DMS53 (cell line): ENCODE results near the gene CCDC88C.

Source experiments
- DNase-seq: peaks from one replicate; lab custom pipeline; 2025; lab: John Stamatoyannopoulos, UW

Gene CCDC88C

DNA sequence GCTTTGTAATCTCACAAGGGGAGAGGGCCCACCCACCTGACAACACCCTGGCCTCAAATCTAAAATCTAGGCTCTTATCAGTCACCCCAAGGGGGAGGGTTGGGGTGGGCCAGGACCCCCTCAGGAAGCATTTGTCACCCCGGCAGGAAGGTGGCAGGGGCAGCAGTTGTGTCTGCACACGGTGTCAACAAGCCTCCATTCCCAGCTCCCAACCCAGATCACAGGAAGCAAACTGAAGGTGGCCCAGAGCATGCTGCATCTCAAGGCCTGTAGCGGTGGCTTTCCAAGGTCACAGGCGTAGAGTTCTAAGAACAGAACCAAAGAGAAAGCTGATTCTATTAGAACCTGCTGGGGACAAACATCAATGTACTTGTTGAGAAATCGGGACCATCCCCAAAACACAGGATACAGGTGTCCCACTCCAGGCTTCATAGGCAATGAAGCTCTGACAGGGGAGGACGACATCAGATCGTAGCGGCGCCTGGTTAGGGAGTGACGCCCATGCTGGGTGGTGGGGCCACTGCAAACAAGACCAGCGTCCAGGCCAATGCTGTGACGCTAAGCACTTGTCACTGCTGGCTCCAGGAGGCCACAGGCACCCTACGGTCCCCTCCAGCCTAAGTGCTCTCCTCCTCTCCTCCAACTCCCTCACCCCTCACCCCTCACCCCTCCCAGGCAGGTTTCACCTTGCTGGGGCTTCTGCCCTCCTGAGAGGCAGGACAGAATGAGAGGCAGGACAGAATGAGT is 52.9 kb downstream of the CCDC88C start:
- no peak for DNase-seq

DNA sequence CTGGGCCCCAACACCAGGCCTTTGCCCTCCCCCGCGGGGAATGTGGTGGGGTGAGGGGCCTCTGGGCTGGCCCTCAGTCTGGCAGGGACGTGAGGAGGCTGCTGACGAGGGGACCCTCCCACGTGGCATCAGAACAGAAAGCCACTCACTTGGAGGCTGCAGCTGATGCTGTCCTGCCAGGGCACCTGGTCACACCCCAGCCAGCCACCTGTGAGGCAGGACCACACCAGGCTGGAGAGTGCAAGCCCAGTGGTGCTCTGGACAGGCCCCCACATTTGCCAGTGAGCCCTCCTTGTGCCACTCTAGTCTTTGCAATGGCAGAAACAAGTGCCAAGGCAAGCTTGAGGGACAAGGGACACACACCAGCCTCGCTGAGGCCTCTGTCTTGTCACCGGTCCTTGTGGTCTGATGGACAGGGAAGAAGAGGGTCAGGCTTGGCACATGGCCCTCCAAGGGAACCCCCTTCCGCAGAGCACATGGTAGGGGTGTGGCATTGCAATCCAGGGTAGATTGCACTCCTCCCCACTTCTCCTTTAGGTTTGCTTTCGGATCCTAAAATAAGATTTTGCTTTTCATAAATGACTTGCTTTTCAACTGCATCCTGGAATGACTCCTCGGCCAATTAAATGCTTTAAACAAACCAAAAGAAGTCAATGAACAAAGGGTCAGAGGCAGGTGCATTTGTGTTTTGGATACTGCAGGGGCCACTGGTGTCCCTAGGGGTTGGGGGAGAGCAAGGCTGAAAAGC is 53.7 kb downstream of the CCDC88C start:
- no peak for DNase-seq

DNA sequence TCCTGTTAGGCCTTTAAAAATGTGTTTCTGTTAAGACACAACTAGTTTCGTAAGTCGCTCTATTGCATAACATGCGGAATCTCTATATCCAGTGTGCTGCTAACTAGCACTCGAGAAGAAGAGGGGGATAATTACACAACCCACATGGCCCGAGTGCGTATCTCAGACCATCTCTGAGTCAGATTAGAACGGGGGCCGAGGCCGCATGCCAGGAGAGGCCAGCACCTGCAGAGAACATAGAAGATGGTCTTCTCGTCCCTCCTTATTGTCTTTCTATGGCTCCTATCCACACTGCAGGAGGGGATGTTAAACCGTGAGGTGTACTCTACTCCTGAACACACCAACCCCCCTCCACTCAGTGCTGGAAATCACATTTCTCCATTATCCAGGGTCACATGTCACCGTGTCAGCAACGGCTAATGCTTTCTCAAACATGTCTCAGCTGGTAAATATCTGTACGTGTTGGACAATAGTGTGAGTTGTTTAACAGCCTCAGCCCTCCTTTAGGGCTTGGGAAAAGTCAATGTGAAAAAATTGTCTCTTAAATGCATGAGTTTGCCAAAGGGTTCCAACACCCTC is 56.3 kb downstream of the CCDC88C start:
- no peak for DNase-seq

DNA sequence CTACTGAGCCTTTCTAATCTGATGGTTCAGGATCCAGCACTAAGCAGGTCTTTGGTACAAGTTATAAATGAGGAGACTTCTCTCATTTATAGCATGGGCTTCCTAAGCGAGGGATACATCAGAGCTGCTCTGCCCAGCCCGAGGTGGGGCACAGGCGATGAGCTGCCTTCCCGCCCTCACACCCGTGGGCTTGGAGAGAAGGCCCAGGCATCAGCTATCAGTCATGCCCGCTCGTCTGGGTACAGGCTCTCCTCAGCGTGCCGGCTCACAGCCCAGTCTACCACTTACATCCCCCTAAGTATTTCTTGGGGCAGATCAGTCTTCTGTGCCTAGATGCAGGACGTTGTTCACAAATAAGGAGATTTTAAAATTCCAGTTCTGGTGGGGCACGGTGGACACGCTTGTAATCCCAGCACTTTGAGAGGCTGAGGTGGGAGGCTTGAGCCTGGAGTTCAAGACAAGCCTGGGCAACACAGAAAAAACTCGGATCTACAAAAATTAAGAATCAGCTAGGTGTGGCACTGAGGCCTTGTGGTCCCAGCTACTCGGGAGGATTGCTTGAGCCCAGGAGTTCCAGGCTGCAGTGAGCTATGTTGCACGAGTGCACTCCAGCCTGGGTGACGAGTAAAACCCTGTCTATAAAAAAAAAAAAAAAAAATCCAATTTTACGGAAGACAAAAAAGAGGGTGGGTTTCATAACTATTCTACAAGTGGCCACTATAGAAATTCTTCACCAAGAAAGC is 57.0 kb downstream of the CCDC88C start:
- DNase-seq: no peak

DNA sequence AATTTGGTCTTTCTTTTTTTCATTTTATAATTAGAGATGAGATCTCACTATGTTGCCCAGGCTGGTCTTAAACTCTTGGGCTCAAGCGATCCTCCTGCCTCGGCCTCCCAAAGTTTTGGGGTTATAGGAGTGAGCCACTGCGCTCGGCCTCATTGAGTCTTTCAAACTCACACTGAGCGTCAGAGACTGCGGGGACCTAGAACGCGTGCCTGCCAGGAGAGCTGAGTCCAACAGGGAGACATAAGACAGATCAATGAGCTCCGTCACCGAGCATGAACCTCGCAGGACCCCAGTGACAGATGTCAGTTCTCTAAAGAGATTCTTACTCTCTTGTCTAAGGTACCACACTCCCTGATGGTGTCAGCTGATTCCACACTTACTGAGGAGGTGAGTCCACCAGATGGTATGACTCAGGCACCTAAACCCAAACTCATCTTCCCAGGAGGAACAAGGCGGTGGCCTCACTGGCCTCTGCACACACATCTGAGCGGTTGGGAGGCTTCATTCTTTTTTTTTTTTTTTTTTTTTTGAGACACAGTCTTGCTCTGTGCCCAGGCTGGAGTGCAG is 58.9 kb downstream of the CCDC88C start:
- no peak for DNase-seq

DNA sequence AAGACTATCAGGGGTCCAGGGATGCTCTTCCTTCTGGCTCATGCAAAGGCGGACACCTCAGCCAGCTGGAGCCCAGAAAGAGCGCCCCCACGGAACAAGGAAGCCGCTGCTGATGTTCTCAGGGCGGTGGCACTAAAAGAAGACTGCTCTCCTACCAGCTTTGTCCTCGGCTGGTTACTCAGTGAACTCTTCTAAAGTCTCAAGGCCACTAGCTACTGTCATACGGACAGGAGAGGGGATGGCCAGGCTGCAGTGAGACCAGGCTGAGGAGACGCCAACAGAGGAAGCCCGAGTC is 59.6 kb downstream of the CCDC88C start:
- DNase-seq: no peak

DNA sequence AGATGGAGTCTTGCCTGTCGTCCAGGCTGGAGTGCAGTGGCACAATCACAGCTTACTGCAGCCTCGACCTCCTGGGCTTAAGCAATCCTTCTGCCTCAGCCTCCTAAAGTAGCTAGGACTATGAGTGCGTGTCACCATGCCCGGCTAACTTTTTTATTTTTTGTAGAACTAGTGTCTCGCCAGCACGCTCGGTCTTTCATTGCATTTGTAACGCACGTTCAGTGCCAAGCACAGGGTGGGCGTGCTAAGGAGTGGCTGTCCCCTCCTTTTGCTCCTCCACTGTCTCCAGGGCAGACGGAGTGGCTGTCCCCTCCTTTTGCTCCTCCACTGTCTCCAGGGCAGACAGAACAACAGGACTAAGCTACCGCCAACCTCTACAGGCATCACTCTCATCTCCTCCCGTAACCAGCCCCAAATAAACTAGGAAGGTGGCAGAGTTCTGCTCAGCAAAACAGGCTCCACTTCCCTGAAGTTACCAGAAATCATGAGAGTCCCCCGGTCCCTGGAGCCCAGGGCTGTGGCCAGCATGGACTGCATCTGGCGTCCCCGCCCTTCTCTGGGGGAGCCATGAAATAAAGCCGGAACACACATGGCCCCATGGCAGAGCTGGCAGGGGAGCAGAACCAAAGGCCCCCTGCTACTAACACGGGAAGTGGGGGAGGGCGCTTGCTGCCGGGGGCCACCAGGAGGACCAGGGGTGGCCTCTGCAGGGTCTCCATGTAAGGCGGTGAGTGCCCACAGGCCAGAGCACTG is 60.2 kb downstream of the CCDC88C start:
- no peak for DNase-seq

DNA sequence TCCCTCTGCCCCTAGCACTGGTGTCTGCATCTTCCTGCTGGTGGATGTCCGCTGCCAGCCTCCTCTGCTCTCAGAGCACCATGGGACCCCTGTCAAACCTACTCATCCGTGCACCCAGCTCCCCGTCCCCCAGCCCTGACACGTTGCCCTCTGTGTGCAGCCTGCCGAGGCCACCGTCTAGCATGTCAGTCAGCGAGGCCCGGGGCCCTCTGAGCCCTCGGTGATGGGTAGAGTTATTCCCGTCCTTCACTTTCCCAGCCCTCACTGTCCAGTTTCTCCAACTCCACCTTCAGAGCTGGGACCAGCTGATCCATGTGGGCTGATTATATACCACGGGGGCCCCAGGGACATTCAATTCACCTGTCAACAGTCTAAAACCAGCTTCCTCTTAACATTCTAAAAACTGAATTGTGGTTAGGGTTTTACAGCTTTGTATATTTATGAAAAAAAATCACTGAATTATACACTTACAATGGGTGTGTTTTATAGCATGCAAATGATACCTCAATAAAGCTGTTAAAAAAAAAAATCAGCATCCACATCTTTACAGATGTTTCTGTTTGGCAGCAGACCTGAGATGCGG is 61.3 kb downstream of the CCDC88C start:
- DNase-seq: no peak

DNA sequence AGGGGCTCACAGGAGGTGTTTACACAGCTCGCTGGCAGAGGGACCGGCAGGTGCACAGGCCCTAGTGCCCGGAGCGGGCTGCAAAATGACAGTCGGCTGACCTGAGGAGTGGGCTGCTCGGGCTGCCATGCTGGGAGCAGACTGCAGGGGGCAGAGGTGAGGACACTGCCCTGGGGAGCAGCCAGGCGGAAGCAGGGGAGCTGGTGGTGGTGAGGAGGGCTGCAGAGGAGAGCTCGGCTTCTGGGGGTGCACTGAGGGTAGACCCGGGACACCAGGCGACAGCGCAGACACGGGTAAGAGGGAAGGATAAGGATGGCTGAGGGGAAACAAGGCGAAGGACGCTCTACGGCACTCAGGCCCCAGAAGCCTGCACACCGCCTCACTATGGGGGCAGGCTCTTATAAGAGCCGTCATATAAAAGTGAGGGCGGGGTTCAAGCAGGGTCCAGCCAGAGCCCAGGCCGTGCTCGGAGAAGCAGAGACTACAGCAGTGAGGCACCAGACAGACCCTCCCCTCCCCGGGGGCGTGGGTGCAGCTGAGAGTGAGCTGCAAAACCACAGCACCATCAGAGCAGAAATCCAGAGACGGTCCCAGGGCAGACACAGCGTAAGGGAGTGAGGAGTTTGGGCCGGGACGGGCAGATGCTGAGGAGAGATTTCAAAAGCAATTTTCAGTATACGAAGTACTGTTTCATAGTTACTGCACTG is 62.5 kb downstream of the CCDC88C start:
- DNase-seq: peak; percentile 90

DNA sequence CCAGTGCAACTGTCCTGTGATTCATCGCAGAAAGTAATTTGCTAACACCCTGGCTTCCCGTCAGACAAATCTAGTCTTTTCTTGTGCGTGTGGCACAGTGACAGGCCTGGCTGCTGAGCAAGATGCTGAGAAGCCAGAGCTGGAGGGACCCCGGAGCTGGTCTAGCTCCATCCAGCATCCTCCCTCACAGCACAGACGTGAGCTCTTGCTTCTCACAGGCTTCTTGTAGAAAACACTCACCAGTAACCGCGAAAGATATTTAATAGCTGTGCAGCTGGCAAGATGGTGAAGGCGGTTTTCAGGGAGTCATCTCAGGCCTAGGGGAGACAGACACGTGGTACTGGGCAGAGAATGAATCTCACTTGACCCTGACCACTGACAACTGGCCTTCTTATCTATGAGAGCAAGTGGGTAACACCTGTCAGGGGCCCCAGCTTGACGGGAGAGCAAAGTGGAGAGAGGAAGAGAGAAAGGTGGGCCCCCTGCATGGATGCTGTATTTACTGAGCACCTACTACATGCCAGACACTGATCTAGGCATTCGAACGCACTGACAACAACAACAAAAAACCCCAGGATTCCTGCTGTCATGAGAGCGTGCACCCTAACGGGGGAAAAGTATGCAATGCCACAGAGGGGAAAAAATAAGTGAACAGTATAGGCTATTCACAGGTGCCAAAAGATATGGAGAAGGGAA is 63.3 kb downstream of the CCDC88C start:
- peak; percentile 38 for DNase-seq

DNA sequence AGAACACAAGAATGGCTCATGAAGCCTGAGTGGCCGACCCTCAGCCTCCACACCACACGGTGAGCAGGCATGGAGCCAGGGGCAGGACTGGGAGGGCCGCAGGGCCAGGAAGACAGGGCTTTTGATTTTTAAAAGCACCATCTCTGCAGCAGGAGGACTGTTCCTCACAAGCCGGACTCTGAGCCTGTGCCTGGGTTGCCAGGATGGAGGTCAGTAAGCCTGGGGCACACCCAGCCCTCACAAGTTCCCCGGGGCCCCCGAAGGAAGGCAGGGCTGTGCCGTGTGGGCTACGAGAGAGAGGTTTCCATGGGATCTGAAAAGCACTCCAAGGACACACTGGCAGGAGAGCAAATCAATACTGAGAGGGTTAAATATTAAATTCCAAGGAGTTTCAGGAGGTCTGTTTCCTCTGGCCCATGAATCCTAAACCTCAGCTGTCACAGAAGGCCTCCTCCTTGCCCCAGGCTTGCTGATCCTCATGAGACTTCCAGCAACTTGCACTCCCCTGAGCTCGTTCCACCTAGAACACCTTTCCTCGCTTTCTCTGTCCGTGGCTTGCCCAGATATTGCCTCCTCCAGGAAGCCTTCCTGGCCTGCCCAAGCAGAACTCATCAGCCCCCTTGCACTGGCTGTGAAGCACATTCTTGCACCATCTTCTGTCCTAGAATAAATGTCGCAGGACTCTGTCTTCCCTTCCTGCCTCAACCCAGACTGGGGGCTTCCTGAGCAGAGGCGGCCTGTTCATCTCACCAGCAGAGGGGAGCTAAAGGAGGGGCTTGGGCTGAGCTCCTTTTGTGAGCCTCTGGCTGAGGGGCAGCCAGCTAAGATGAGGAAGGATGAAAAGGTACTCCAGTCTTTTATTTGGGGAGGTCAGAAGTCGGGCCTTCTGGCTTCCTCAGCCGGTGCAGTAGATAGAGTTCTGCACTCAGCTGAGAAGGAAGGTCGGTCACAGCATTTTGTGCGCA is 64.6 kb downstream of the CCDC88C start:
- DNase-seq: no peak

DNA sequence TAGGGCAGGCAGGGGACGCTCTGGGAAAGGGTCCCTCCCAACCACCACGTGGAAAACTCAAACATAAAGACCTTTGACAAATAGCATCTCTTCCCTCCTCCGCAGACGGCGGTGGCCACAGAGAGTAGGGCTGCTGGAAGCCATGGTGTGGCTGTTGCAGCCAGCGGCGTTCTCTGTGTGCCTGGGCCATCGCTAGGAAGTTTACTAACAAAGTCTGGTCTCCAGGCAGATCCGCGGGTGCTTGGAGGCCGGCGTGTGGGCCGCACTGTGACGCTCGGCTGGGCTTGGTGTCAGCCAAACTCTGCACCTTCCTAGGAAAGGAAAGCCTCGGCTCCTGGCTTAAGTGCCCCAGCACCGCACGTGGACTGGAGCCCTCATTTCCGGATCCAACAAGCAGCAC is 65.6 kb downstream of the CCDC88C start:
- DNase-seq: peak; percentile 24

DNA sequence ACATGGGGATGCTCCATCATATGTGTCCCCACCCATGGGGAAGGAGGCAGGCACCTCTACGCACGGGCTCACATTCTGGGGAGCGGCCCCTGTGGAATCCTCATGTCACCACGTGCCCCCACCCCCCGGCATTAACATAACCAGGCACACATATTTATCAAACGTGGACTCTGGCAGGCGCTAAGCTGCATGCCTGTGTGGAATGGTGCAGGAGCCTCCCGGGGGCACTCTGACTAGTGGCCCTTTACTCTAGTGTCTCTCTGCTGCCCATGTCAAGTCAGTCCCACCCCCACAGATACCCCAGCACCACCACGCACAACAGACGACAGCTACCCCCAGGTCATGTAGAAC is 66.1 kb downstream of the CCDC88C start:
- DNase-seq: no peak

DNA sequence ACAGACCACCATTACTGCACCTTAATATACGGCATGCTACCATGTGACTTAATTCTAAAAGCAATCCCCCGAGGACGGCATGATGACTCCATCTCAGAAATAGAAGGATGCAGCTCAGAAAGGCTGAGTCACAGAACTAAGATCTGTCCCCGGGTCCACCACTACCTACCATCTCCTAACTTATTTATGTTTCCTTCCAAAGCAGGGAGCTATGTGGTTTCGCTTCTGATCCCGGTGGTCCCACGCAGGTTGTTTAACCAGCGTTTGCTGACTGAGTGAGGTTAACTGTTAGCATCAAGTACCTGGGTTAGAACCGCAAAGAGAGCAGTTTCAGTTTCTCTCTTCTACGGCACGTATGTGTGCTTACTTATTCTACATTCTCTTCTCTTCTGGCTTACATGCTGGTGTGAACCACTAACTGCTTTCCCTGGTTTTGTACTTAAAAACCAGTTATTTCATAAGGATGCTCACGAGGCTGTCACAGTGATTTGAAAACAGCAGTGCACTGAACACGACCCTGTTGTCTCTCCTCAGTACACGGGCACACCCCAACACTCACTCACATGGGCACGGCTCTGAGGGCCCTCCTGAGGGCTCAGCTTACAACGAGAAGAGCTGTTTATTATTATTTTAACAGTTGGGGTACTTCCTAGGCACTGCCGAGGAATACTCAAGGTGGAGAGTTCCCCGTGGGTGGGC is 66.7 kb downstream of the CCDC88C start:
- peak; percentile 17 for DNase-seq

DNA sequence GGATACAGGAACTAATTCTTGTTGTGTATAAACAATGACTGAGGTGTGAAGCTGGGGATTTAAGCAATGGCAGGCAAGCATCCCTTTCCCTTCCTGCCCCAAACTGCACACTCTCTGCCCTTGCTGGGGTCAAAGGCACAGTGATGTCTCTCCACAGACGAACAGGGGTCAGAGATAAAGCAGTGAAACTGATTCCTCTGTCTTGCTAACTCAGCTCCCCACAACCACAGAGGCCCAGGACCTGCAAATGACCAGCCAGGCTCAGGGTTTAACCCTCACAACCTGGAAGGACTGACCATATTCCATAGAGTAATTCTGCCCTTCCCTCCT is 67.2 kb downstream of the CCDC88C start:
- DNase-seq: no peak

DNA sequence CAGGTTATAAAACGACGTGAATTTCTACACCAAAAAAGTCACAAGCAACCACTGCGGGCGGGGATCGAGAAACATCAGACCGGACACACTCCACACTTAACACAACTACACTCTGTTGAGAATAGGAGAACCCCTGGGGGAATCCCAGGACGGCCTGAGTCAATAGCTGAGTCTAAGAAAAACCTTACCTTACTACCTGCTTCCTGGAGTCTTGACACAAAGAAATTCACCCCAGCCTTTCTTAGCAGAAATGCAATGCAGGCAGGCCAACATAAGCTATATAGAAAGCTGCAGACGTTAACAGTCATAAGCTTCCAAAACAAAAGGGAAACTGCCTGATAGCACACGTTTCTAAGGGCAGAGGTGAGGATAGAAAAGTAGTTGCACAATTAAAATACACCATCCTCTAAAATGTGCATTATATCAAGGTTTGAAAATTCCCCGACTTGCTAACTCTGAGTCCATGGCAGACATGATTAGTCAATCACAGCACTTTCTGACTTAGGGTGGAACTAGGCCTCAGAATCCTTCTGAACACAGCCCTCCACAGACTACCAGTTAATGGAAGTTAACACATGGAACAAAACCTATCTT is 68.0 kb downstream of the CCDC88C start:
- DNase-seq: no peak

DNA sequence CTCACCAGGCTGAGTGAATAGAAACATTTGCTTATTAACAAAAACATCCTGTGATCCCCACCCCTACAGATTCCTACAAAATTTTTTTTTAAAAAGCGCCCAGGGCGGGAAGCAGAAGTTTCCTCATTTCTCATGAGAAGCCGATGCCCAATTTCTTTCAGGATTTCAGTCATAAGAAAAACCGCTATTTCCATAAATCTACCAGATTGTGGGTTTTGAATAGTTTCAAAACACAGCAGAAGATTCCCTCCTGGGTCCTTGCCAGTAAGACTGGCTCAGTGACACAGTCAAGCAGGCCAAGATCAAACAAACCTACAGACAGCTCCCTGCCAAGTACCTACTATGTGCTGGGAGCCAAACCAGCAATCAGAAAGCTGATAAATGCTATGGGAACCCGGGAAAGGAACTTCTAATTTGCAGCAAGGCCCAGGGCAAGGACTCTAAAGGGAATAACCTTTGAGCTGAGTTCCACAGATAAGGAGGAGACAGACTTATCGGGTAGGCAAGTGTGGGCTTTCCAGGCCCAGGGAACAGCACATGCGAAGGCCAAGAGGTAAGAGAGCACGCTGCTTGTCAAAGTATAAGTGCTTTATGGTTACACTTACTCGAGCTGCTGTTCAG is 68.7 kb downstream of the CCDC88C start:
- DNase-seq: no peak

DNA sequence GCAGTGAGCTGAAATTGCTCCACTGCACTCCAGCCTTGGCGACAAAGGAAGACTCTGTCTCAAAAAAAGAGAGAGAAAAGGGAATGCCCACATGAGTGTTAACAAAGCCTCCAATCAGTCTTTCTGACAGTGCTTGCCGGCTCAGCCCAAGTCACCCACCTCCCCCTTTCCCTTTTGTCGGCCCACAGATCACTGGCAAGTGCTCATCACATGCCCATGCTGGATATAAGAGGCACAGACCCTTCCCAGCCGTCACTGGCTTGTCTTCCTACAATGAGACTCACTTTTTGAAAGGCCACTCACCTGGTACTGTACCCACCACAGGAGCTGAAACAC is 70.8 kb downstream of the CCDC88C start:
- DNase-seq: no peak
